GM15510 (cell line): ENCODE measurements around the gene MYL5.

Experiments
- POLR2A ChIP-seq: IDR thresholded peaks from 3 replicates; pipeline ENCODE4 v1.6.1; 2011; ENCODE audit warnings: borderline replicate concordance; ENCODE audit not compliant: insufficient read length; ENCODE audit errors: extremely low read depth

The MYL5 gene

GRCh38 chr4:685679-686412 is 11.5 kb downstream of the MYL5 start:
- no peak for TF ChIP-seq POLR2A

GRCh38 chr4:686413-687040 is 12.2 kb downstream of the MYL5 start:
- TF ChIP-seq POLR2A, result no peak

GRCh38 chr4:687048-687970 is 13.0 kb downstream of the MYL5 start:
- TF ChIP-seq POLR2A, result no peak

DNA sequence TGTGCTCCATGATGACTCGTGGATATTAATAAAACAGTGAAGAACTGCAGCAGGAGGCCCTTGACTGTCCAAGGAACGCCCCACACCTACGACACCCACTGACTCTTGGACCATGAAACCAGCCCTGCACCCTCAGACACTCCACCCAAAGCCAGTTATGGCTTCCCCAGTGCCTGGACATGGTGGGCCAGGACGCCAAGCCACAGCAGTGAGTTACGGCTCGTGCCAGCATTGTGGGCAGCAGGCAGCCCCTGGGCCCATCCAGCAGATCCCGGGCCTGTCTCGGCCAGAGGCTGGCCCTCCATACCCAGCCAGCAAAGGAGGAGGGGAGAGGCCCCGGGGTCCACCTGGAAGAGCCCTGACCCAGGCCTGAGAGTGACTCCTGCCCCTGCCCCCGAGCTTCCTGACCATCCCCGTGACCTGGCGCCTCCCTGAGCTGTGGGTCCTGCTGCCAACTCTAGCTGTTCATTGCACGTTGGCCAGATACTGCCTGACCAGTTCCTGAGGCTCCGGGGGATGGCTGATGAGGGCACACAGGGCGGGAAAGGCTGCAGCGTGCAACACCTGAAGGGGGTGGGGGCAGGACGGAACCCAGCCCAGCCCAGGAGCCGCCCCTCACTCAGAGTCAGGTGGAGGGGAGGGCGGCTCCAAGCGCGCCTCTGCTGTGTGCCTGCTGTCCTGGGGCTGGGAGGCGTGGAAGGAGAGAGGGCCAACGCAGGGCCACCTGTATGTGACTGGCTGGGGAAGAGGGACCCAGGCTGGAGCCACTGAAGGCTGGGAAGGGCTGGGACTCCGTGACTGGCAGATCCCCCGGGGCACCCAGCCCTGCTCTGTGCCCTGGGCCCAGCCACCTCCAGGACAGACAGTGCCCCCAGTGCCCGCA is 13.9 kb downstream of the MYL5 start:
- no peak for TF ChIP-seq POLR2A

DNA sequence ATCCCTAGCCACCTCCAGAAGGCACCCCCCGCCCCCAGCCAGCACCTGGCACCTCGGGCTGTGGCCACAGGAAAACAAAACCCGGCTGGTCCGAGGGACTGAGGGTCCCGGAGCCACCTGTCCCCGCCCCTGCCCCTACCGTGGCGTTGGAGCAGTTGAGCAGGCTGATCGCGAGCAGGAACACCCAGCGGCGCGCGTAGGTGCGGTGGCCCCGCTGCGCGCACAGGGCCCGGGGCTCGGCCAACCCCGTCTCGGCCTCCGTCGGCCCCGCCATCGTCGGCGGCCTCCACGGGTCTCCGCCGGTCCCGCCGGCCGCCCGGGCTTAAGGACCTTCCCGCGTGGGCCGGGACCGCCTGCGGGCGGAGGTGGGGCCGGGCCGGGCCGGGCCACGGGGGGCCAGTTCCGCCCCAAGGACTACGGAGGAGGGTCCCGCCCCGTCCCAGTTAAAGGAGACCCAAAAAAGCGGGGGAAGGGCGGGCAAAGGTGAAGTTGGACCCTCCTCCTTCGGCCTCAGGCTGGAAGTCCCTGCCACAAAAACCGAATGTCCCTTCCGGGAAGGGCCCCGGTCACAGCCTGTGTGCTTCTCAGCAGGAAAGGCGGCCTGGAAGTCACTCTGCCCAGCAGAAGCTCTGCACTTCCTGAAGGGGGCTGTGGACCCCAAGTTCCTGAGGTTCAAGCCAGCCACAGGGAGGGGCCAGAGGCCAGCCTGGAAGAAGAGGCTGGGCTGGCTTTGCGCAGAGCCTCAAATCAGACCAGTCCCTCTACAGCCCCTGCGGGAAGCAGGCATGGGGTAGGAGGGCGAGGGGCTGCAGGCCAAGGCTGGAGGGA is 14.7 kb downstream of the MYL5 start, which contains the start of gene SLC49A3:
Gene SLC49A3, minus strand, starts transcription at position 298 of the 828 bp plus-strand sequence. Its CDS starts 24 bp downstream, at position 274.
- TF ChIP-seq POLR2A, result no peak

GRCh38 chr4:689723-690122 is 15.4 kb downstream of the MYL5 start:
- TF ChIP-seq POLR2A, result no peak

- no peak for TF ChIP-seq POLR2A
Measured at GRCh38 chr4:692771-693554, 18.6 kb downstream of the MYL5 start.

DNA sequence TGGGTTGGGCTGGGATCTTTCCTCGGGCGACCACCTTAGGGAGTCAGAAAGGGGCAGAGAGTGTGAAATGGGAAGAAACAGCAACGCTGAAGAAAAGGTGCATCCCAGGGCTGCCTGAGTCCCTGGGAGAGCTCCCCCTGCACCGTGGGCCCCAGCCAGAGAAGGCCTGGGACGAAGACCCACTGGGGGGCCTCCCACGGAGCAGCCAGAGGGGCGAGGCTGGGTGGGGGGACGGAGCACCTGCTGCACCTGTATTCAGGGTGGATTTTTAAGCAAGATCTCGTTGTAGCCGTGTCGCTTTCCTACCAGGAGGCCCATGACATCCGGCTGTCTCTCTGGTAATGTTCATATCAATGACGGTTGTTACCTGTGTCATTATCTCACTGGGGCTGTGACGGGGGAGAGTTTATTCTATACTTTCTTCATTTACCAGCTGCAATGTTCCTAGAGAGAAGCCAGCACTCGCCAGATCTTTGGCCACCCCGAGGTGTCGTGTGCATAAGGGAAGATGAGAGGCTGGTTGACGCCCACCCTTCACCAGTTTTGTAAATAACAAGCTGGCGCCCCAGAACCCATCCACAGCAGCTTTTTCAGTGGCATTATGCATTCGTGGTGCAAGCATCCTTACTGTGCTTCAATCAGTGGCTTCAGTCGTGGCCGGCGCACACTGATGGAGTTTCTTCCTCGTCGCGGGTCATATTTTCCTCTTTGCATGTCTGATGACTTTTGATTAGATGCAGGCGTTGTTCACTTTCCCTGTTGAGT is 25.7 kb downstream of the MYL5 start:
- no peak for TF ChIP-seq POLR2A

DNA sequence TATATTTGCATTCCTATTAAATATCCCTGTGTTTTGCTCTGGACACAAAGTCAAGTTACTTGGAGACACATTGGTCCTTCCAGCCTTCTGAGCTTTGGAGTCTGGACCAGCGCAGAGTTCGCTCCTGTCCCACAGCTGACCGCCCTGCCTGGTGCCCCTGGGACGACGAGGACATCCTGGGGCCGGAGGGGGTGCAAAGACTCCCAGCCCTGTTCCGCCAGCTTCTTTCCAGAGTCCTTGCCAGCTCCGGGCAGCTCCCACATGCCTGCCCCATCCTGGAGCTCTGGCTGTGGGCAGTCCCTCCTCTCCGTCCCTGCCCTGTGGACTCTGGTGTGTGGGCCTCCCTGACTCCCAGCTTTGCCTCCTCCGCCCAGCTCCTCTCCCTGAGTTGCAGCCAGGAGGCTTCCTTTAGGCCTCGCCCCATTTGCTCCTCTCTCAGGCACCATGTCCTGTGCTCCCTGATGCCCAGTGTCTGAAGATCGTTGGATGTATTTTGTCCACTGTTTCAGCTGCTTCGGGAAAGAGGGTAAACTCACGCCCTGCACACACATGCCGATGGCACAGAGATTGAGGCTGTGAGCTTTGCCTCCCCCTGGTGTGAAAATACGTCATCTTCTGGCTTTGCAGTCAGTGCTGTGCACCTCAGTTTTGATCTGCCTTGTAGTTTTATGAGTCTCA is 26.4 kb downstream of the MYL5 start:
- TF ChIP-seq POLR2A, result no peak

DNA sequence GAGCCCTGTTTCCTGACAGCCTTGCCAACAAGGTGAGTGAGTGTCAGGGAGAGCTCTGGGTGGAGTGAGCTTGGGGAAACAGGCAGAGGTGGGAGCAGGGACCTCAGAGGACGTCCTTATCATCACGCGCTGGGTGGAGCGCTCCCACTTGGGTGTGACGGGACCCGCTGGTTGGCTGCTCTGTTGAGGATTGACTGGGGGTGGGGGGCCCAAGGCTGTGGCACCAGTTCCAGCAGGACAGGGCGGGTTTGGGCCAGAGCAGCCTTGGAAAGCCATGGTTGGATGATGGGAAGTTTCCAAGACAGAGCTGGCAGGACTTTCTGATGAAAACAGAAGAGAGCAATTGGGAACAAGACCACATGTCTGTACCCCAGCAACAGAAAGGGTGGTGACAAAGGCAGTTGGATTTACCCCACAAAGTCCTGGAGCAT is 28.3 kb downstream of the MYL5 start:
- no peak for TF ChIP-seq POLR2A
